HCT116 (cell line): ENCODE results near the gene SLC25A13. TPM values are rescaled to one million over a fixed set of nuclear protein-coding genes. Genes with fewer than 3 reads are reported as not detected.

Experiments
- ATAC-seq: fragments of 200-7000 bp; cut with Tn5 transposase; 2 replicates; pipeline ENCODE4 v1.9.1; 2020; ENCODE audit warnings: mild to moderate bottlenecking, moderate library complexity
- BruUV-seq: library from RNA; stranded (reverse); fragments of 400-500 nt; replicated peaks from 2 replicates; lab custom pipeline; 2021; lab: Mats Ljungman, UMichigan
- CTCF ChIA-PET: fragments of 300-600 bp; sonication (Branson Sonifier 250); formaldehyde crosslinking; loops from one replicate; lab custom pipeline; 2021; ENCODE audit warnings: antibody characterized with exemption; lab: Charles Lee
- POLR2A ChIA-PET: fragments of 300-600, 350-600 bp; sonication (Branson Sonifier 250); formaldehyde crosslinking; loops from one replicate; lab custom pipeline; 2021; ENCODE audit warnings: antibody characterized with exemption; lab: Charles Lee
- RAD21 ChIA-PET, 2 experiments: fragments of 300-600 bp; sonication (Branson Sonifier 250); formaldehyde crosslinking; loops; one replicate each; lab custom pipeline; 2023; ENCODE audit warnings: low total read pairs in 2 of 2; ENCODE audit not compliant: uncharacterized antibody in 2 of 2, unreplicated experiment in 2 of 2, low non-redundant PET in 1 of 2; lab: Charles Lee
- DNase-seq: peaks from one replicate; pipeline ENCODE4 v3.0.0-alpha.2; 2010; ENCODE audit warnings: low read depth, low spot score
- H2AFZ ChIP-seq: fragments of 200-600 bp; shearing (Covaris generic), sonication (generic); 2 replicates; pipeline ENCODE4 v1.6.1; 2017; ENCODE audit warnings: low read depth, mixed run types, mixed read lengths, antibody characterized with exemption, low read length; ENCODE audit not compliant: poor library complexity, severe bottlenecking
- H3K27ac ChIP-seq: 2 replicates; pipeline ENCODE4 v1.5.1; 2012; ENCODE audit warnings: low read depth, low read length
- H3K27me3 ChIP-seq: fragments of 200-600 bp; sonication (generic); 2 replicates; pipeline ENCODE4 v1.6.1; 2016; ENCODE audit warnings: mixed run types, low read length, mixed read lengths; ENCODE audit not compliant: insufficient read depth
- H3K36me3 ChIP-seq, 2 experiments: fragments of 200-500 bp in 1 of 2; fragments of 200-600 bp in 1 of 2; sonication (Bioruptor generic) in 1 of 2; sonication (generic) in 1 of 2; 2 replicates each; pipeline versions ENCODE4 v1.5.1 to v1.6.1; 2014 to 2016; ENCODE audit warnings: low read length in 2 of 2, inconsistent platforms in 1 of 2, mixed read lengths in 1 of 2, mixed run types in 1 of 2; ENCODE audit not compliant: insufficient read depth in 2 of 2, control insufficient read depth in 1 of 2
- H3K4me1 ChIP-seq, 2 experiments: fragments of 200-600 bp in 1 of 2; sonication (generic) in 1 of 2; 2 replicates each; pipeline versions ENCODE4 v1.5.1 to v1.6.1; 2012 to 2017; ENCODE audit warnings: low read length in 2 of 2, inconsistent platforms in 1 of 2, mild to moderate bottlenecking in 1 of 2, mixed read lengths in 1 of 2, mixed run types in 1 of 2, moderate library complexity in 1 of 2; ENCODE audit not compliant: insufficient read depth in 2 of 2, control insufficient read depth in 1 of 2
- H3K4me2 ChIP-seq: fragments of 200-600 bp; sonication (generic); 2 replicates; pipeline ENCODE4 v1.6.1; 2017; ENCODE audit warnings: mixed run types, low read length, mixed read lengths
- H3K4me3 ChIP-seq, 2 experiments: fragments of 200-600 bp in 1 of 2; sonication (generic) in 1 of 2; replicated peaks in 1 of 2; 2 replicates each; pipeline ENCODE4 v1.5.1; 2011 to 2016; ENCODE audit warnings: low read length in 2 of 2, control low read depth in 1 of 2, low read depth in 1 of 2, mild to moderate bottlenecking in 1 of 2, mixed read lengths in 1 of 2, mixed run types in 1 of 2
- H3K79me2 ChIP-seq: fragments of 200-600 bp; sonication (generic); 2 replicates; pipeline ENCODE4 v1.6.1; 2017; ENCODE audit warnings: mild to moderate bottlenecking, mixed run types, low read length, moderate library complexity, mixed read lengths; ENCODE audit not compliant: insufficient read depth
- H3K9ac ChIP-seq: fragments of 200-600 bp; sonication (generic); 2 replicates; pipeline ENCODE4 v1.6.1; 2016; ENCODE audit warnings: low read length, mixed read lengths
- H3K9me2 ChIP-seq: fragments of 200-600 bp; sonication (generic), shearing (Covaris generic); 2 replicates; pipeline ENCODE4 v1.6.1; 2017; ENCODE audit warnings: mixed run types, mild to moderate bottlenecking, moderate library complexity; ENCODE audit not compliant: insufficient read depth
- H3K9me3 ChIP-seq, 2 experiments: fragments of 200-500 bp in 1 of 2; fragments of 200-600 bp in 1 of 2; sonication (Bioruptor generic) in 1 of 2; sonication (generic) in 1 of 2; 2 replicates each; pipeline ENCODE4 v1.6.1; 2014 to 2017; ENCODE audit warnings: low read length in 2 of 2, mixed read lengths in 2 of 2, inconsistent platforms in 1 of 2, low read depth in 1 of 2, mild to moderate bottlenecking in 1 of 2, mixed run types in 1 of 2, moderate library complexity in 1 of 2; ENCODE audit not compliant: control insufficient read depth in 1 of 2, insufficient read depth in 1 of 2
- H4K20me1 ChIP-seq: fragments of 200-600 bp; sonication (generic), shearing (Covaris generic); 2 replicates; pipeline ENCODE4 v1.6.1; 2017; ENCODE audit warnings: mixed run types, mild to moderate bottlenecking, moderate library complexity; ENCODE audit not compliant: insufficient read depth
- CBX3 ChIP-seq: IDR thresholded peaks from 2 replicates; pipeline ENCODE4 v1.6.1; 2012; ENCODE audit warnings: low read depth
- CEBPB ChIP-seq: IDR thresholded peaks from 2 replicates; pipeline ENCODE4 v1.6.1; 2012; ENCODE audit warnings: low read depth
- EGR1 ChIP-seq: IDR thresholded peaks from 2 replicates; pipeline ENCODE4 v1.6.1; 2012; ENCODE audit warnings: low read depth
- ELF1 ChIP-seq: IDR thresholded peaks from 2 replicates; pipeline ENCODE4 v1.6.1; 2012; ENCODE audit warnings: low read depth, borderline replicate concordance
- EZH2 ChIP-seq: fragments of 200-600 bp; sonication (generic); IDR thresholded peaks from 2 replicates; pipeline ENCODE4 v1.6.1; 2017; ENCODE audit warnings: antibody characterized with exemption, mixed run types
- EZH2phosphoT487 ChIP-seq: fragments of 200-600 bp; IDR thresholded peaks from 2 replicates; pipeline ENCODE4 v1.6.1; 2018; ENCODE audit warnings: antibody characterized with exemption, borderline replicate concordance
- FOSL1 ChIP-seq: IDR thresholded peaks from 2 replicates; pipeline ENCODE4 v1.6.1; 2012; ENCODE audit warnings: low read depth
- JUND ChIP-seq: IDR thresholded peaks from 2 replicates; pipeline ENCODE4 v1.6.1; 2012
- POLR2A ChIP-seq: IDR thresholded peaks from 2 replicates; pipeline ENCODE4 v1.7.0; 2011; ENCODE audit warnings: borderline replicate concordance; ENCODE audit not compliant: insufficient read depth, insufficient read length; ENCODE audit errors: extremely low read depth
- RAD21 ChIP-seq: IDR thresholded peaks from 2 replicates; pipeline ENCODE4 v1.6.1; 2012; ENCODE audit warnings: low read depth, mild to moderate bottlenecking
- SRF ChIP-seq: IDR thresholded peaks from 2 replicates; pipeline ENCODE4 v1.6.1; 2012; ENCODE audit warnings: low read depth
- TCF7L2 ChIP-seq: IDR thresholded peaks from 2 replicates; pipeline ENCODE4 v1.7.0; 2011; ENCODE audit warnings: borderline replicate concordance, inconsistent platforms; ENCODE audit not compliant: insufficient read depth, insufficient read length; ENCODE audit errors: extremely low read depth
- ZFX ChIP-seq: fragments of 450-650 bp; IDR thresholded peaks from 2 replicates; pipeline ENCODE4 v1.6.1; 2017
- ZNF274 ChIP-seq: fragments of 200-500 bp; sonication (Bioruptor generic); IDR thresholded peaks from 2 replicates; pipeline ENCODE4 v1.6.1; 2014; ENCODE audit warnings: mild to moderate bottlenecking, low read depth, low read length, inconsistent platforms
- intact Hi-C: fragments of 100-400 bp; cut with micrococcal nuclease; formaldehyde crosslinking; loops from 2 replicates; pipeline ENCODE4 v1.10.0; 2022
- total RNA-seq: library from RNA; stranded (reverse); gene quantifications from one replicate; pipeline ENCODE4 v1.2.1, GENCODE V29; 2021; ENCODE audit not compliant: unreplicated experiment
- TF ChIP-seq, protein P1 (sequence below): IDR thresholded peaks from 2 replicates; pipeline ENCODE4 v1.6.1; 2012; ENCODE audit warnings: low read depth
- TF ChIP-seq, protein P2 (sequence below): IDR thresholded peaks from 2 replicates; pipeline ENCODE4 v1.6.1; 2012

Gene SLC25A13
- total RNA-seq, 1 experiment from 2014 or later: 19.3 TPM

- Histone ChIP-seq H2AFZ (no peak overlapping the region), H4K20me1 (no peaks in the 10 kb centered on the region), H3K4me1 (no peaks in the 10 kb centered on the region), H3K9ac (no peak overlapping the region), H3K36me3 (peaks cover 0 to 4% of the 10 kb centered on the region in 2 experiments; a peak in 3 of 4 replicates), H3K79me2 (no peaks in the 10 kb centered on the region), H3K9me2 (no peaks in the 10 kb centered on the region), H3K4me2 (no peak overlapping the region), H3K4me3 (no peak overlapping the region), H3K9me3 (no peaks in the 10 kb centered on the region), H3K27ac (no peak overlapping the region), H3K27me3 (no peaks in the 10 kb centered on the region)
- RAD21 ChIA-PET: no interaction called here
- DNase-seq (no peak), ATAC-seq (no peak)
- CTCF ChIA-PET: no interaction called here
- no TSS peak for BruUV-seq
- intact Hi-C loops: no loop called here
- no peak for TF ChIP-seq EZH2
- TF ChIP-seq ELF1: no peak
- TF ChIP-seq, protein P1, sequence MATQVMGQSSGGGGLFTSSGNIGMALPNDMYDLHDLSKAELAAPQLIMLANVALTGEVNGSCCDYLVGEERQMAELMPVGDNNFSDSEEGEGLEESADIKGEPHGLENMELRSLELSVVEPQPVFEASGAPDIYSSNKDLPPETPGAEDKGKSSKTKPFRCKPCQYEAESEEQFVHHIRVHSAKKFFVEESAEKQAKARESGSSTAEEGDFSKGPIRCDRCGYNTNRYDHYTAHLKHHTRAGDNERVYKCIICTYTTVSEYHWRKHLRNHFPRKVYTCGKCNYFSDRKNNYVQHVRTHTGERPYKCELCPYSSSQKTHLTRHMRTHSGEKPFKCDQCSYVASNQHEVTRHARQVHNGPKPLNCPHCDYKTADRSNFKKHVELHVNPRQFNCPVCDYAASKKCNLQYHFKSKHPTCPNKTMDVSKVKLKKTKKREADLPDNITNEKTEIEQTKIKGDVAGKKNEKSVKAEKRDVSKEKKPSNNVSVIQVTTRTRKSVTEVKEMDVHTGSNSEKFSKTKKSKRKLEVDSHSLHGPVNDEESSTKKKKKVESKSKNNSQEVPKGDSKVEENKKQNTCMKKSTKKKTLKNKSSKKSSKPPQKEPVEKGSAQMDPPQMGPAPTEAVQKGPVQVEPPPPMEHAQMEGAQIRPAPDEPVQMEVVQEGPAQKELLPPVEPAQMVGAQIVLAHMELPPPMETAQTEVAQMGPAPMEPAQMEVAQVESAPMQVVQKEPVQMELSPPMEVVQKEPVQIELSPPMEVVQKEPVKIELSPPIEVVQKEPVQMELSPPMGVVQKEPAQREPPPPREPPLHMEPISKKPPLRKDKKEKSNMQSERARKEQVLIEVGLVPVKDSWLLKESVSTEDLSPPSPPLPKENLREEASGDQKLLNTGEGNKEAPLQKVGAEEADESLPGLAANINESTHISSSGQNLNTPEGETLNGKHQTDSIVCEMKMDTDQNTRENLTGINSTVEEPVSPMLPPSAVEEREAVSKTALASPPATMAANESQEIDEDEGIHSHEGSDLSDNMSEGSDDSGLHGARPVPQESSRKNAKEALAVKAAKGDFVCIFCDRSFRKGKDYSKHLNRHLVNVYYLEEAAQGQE: no peak
- TF ChIP-seq JUND: no peak
- TF ChIP-seq, protein P2, sequence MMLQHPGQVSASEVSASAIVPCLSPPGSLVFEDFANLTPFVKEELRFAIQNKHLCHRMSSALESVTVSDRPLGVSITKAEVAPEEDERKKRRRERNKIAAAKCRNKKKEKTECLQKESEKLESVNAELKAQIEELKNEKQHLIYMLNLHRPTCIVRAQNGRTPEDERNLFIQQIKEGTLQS: no peak
- no peak for TF ChIP-seq SRF
- no peak for TF ChIP-seq EGR1
- TF ChIP-seq TCF7L2: no peak
- no peak for TF ChIP-seq RAD21
- no peak for TF ChIP-seq EZH2phosphoT487
- no peak for TF ChIP-seq ZFX
- no peak for TF ChIP-seq CBX3
- no peak for TF ChIP-seq ZNF274
- TF ChIP-seq CEBPB: no peak
- TF ChIP-seq FOSL1: no peak
- TF ChIP-seq POLR2A: no peak
- POLR2A ChIA-PET: no interaction called here
These were observed 154.5 kb downstream of the SLC25A13 start for GRCh38 chr7:96167424-96167823.
